GM21619 (cell line): ENCODE measurements around the gene SNRNP200.
"Not testable (repeated sequence)": the region's sequence is repeated elsewhere in the genome, so short reads cannot be mapped to it uniquely, and the experiment has no call there.

Experiments used
- ATAC-seq: cut with Tn5 transposase; IDR thresholded peaks from one replicate; pipeline ENCODE4 v1.9.1; 2021; ENCODE audit not compliant: unreplicated experiment

SNRNP200 gene

GRCh38 chr2:96276787-96277499, 28.4 kb downstream of the SNRNP200 start:
- ATAC-seq: no peak

GRCh38 chr2:96274355-96275056, 30.8 kb downstream of the SNRNP200 start:
- no peak for ATAC-seq

GRCh38 chr2:96273763-96274162, 31.6 kb downstream of the SNRNP200 start:
- no peak for ATAC-seq

- no peak for ATAC-seq
Observed at GRCh38 chr2:96271995-96272394, 33.4 kb downstream of the SNRNP200 start.

GRCh38 chr2:96267159-96267971, 38.0 kb downstream of the SNRNP200 start:
- no peak for ATAC-seq

GRCh38 chr2:96265840-96266679, 39.3 kb downstream of the SNRNP200 start, which contains the start of the genes CIAO1 and TMEM127:
Gene CIAO1, plus strand, starts transcription at chr2:96266225. Its CDS starts 126 bp downstream, at chr2:96266351.
Gene TMEM127, minus strand, starts transcription at chr2:96265997. Its CDS starts 616 bp downstream, at chr2:96265381.
- ATAC-seq: peak; percentile 92

- ATAC-seq: peak; percentile 17
Observed at GRCh38 chr2:96265349-96265839, 40.0 kb downstream of the SNRNP200 start.

- ATAC-seq: peak; percentile 1
Observed at GRCh38 chr2:96264656-96265348, 40.5 kb downstream of the SNRNP200 start.

GRCh38 chr2:96264086-96264485, 41.3 kb downstream of the SNRNP200 start:
- no peak for ATAC-seq

- no peak for ATAC-seq
Observed at GRCh38 chr2:96262306-96262705, 43.0 kb downstream of the SNRNP200 start.

- no peak for ATAC-seq
Observed at GRCh38 chr2:96261328-96262003, 43.9 kb downstream of the SNRNP200 start.

- no peak for ATAC-seq
Observed at GRCh38 chr2:96260387-96261260, 44.7 kb downstream of the SNRNP200 start.

GRCh38 chr2:96259497-96259921, 45.8 kb downstream of the SNRNP200 start:
- no peak for ATAC-seq

GRCh38 chr2:96258166-96259022, 47.0 kb downstream of the SNRNP200 start:
- ATAC-seq: no peak

- not testable (repeated sequence) for ATAC-seq
Observed at GRCh38 chr2:96257744-96258143, 47.6 kb downstream of the SNRNP200 start.

- ATAC-seq: no peak
Observed at GRCh38 chr2:96256611-96257113, 48.7 kb downstream of the SNRNP200 start.

- no peak for ATAC-seq
Observed at GRCh38 chr2:96254571-96254970, 50.8 kb downstream of the SNRNP200 start.
